ENCODE data around the gene OR5D18.
"Not testable (repeated sequence)": the region's sequence is repeated elsewhere in the genome, so short reads cannot be mapped to it uniquely, and the experiment has no call there.

The OR5D18 gene

GRCh38 chr11:55819330-55819729, at the start of gene OR5D18:
Gene OR5D18, plus strand, starts transcription at chr11:55819630. Its CDS starts 0 bp downstream, at chr11:55819630.
- H3K9ac ChIP-seq (ENCODE audit: low read depth, low read length): no peak within 1 kb of the TSS
- no peaks in the 10 kb centered on the region for H3K9me3 ChIP-seq (ENCODE audit: control insufficient read depth, insufficient read depth, low read length)
- H3K4me1 ChIP-seq (ENCODE audit: insufficient read depth, low read length): no peaks in the 10 kb centered on the region
- H3K36me3 ChIP-seq (ENCODE audit: insufficient read depth, low read length): no peaks in the 10 kb centered on the region

GRCh38 chr11:55773138-55773537, 46.3 kb upstream of the OR5D18 start, which contains the start of gene OR5D13:
Gene OR5D13, plus strand, starts transcription at chr11:55773438. Its CDS starts 0 bp downstream, at chr11:55773438.
- H3K9me3 ChIP-seq (ENCODE audit: control insufficient read depth, insufficient read depth, low read length): no peaks in the 10 kb centered on the region
- no peaks in the 10 kb centered on the region for H3K4me1 ChIP-seq (ENCODE audit: insufficient read depth, low read length)
- no peaks in the 10 kb centered on the region for H3K36me3 ChIP-seq (ENCODE audit: insufficient read depth, low read length)
- H3K9ac ChIP-seq (ENCODE audit: low read depth, low read length): no peak within 1 kb of the TSS

- H3K4me1 ChIP-seq (ENCODE audit: insufficient read depth, low read length): no peaks in the 10 kb centered on the region
- H3K36me3 ChIP-seq (ENCODE audit: insufficient read depth, low read length): no peaks in the 10 kb centered on the region
- no peaks in the 10 kb centered on the region for H3K9me3 ChIP-seq (ENCODE audit: control insufficient read depth, insufficient read depth, low read length)
- no peak overlapping the region for H3K9ac ChIP-seq (ENCODE audit: low read depth, low read length)
Measured at GRCh38 chr11:55791606-55792005, 27.8 kb upstream of the OR5D18 start.

GRCh38 chr11:55793321-55793720, 26.1 kb upstream of the OR5D18 start:
- Histone ChIP-seq H3K4me1 (ENCODE audit: insufficient read depth, low read length) (no peaks in the 10 kb centered on the region), H3K9ac (ENCODE audit: low read depth, low read length) (no peak overlapping the region), H3K36me3 (ENCODE audit: insufficient read depth, low read length) (no peaks in the 10 kb centered on the region), H3K9me3 (ENCODE audit: control insufficient read depth, insufficient read depth, low read length) (no peaks in the 10 kb centered on the region)

- Histone ChIP-seq H3K9ac (ENCODE audit: low read depth, low read length) (no peak within 1 kb of the TSS), H3K36me3 (ENCODE audit: insufficient read depth, low read length) (no peaks in the 10 kb centered on the region), H3K4me1 (ENCODE audit: insufficient read depth, low read length) (no peaks in the 10 kb centered on the region), H3K9me3 (ENCODE audit: control insufficient read depth, insufficient read depth, low read length) (no peaks in the 10 kb centered on the region)
Measured at GRCh38 chr11:55795256-55795655, 24.2 kb upstream of the OR5D18 start, which contains the start of gene OR5D14. Gene OR5D14, plus strand, starts transcription at chr11:55795556. Its CDS starts 0 bp downstream, at chr11:55795556.

- no peaks in the 10 kb centered on the region for H3K4me1 ChIP-seq (ENCODE audit: insufficient read depth, low read length)
- no peaks in the 10 kb centered on the region for H3K36me3 ChIP-seq (ENCODE audit: insufficient read depth, low read length)
- no peak overlapping the region for H3K9ac ChIP-seq (ENCODE audit: low read depth, low read length)
- H3K9me3 ChIP-seq (ENCODE audit: control insufficient read depth, insufficient read depth, low read length): peaks cover 5% of the 10 kb centered on the region; the same call in 1 of the 2 replicates
Measured at GRCh38 chr11:55806248-55806647, 13.2 kb upstream of the OR5D18 start.

GRCh38 chr11:55811067-55811466, 8.4 kb upstream of the OR5D18 start, which contains the start of gene OR5L1:
Gene OR5L1, plus strand, starts transcription at chr11:55811367. Its CDS starts 100 bp downstream, at chr11:55811467.
- Histone ChIP-seq H3K9ac (ENCODE audit: low read depth, low read length) (no peak within 1 kb of the TSS), H3K9me3 (ENCODE audit: control insufficient read depth, insufficient read depth, low read length) (peaks cover 1% of the 10 kb centered on the region; the same call in 1 of the 2 replicates), H3K4me1 (ENCODE audit: insufficient read depth, low read length) (no peaks in the 10 kb centered on the region), H3K36me3 (ENCODE audit: insufficient read depth, low read length) (no peaks in the 10 kb centered on the region)

GRCh38 chr11:55826919-55827318, 7.5 kb downstream of the OR5D18 start, which contains the start of gene OR5L2:
Gene OR5L2, plus strand, starts transcription at chr11:55827219. Its CDS starts 0 bp downstream, at chr11:55827219.
- no peaks in the 10 kb centered on the region for H3K36me3 ChIP-seq (ENCODE audit: insufficient read depth, low read length)
- no peaks in the 10 kb centered on the region for H3K9me3 ChIP-seq (ENCODE audit: control insufficient read depth, insufficient read depth, low read length)
- H3K4me1 ChIP-seq (ENCODE audit: insufficient read depth, low read length): no peaks in the 10 kb centered on the region
- no peak within 1 kb of the TSS for H3K9ac ChIP-seq (ENCODE audit: low read depth, low read length)

- Histone ChIP-seq H3K4me1 (ENCODE audit: insufficient read depth, low read length) (no peaks in the 10 kb centered on the region), H3K36me3 (ENCODE audit: insufficient read depth, low read length) (no peaks in the 10 kb centered on the region), H3K9me3 (ENCODE audit: control insufficient read depth, insufficient read depth, low read length) (no peaks in the 10 kb centered on the region), H3K9ac (ENCODE audit: low read depth, low read length) (no peak within 1 kb of the TSS)
Measured at GRCh38 chr11:55838452-55838851, 19.0 kb downstream of the OR5D18 start, which contains the start of gene OR5D16. Gene OR5D16, plus strand, starts transcription at chr11:55838752. Its CDS starts 0 bp downstream, at chr11:55838752.

GRCh38 chr11:55847453-55847852, 28.0 kb downstream of the OR5D18 start:
- no peaks in the 10 kb centered on the region for H3K4me1 ChIP-seq (ENCODE audit: insufficient read depth, low read length)
- H3K36me3 ChIP-seq (ENCODE audit: insufficient read depth, low read length): no peaks in the 10 kb centered on the region
- no peaks in the 10 kb centered on the region for H3K9me3 ChIP-seq (ENCODE audit: control insufficient read depth, insufficient read depth, low read length)
- H3K9ac ChIP-seq (ENCODE audit: low read depth, low read length): no peak overlapping the region

- Histone ChIP-seq H3K9me3 (ENCODE audit: control insufficient read depth, insufficient read depth, low read length) (no peaks in the 10 kb centered on the region), H3K4me1 (ENCODE audit: insufficient read depth, low read length) (no peaks in the 10 kb centered on the region), H3K9ac (ENCODE audit: low read depth, low read length) (no peak overlapping the region), H3K36me3 (ENCODE audit: insufficient read depth, low read length) (no peaks in the 10 kb centered on the region)
Measured at GRCh38 chr11:55849037-55849436, 29.6 kb downstream of the OR5D18 start.

- Histone ChIP-seq H3K9ac (ENCODE audit: low read depth, low read length) (no peak overlapping the region), H3K36me3 (ENCODE audit: insufficient read depth, low read length) (no peaks in the 10 kb centered on the region), H3K4me1 (ENCODE audit: insufficient read depth, low read length) (no peaks in the 10 kb centered on the region), H3K9me3 (ENCODE audit: control insufficient read depth, insufficient read depth, low read length) (no peaks in the 10 kb centered on the region)
Measured at GRCh38 chr11:55852141-55852540, 32.7 kb downstream of the OR5D18 start.

- Histone ChIP-seq H3K4me1 (ENCODE audit: insufficient read depth, low read length) (no peaks in the 10 kb centered on the region), H3K9ac (ENCODE audit: low read depth, low read length) (no peak overlapping the region), H3K36me3 (ENCODE audit: insufficient read depth, low read length) (no peaks in the 10 kb centered on the region), H3K9me3 (ENCODE audit: control insufficient read depth, insufficient read depth, low read length) (no peaks in the 10 kb centered on the region)
Measured at GRCh38 chr11:55854704-55855103, 35.3 kb downstream of the OR5D18 start.

- H3K36me3 ChIP-seq (ENCODE audit: insufficient read depth, low read length); H3K9me3 ChIP-seq (ENCODE audit: control insufficient read depth, insufficient read depth, low read length); H3K9ac ChIP-seq (ENCODE audit: low read depth, low read length); H3K4me1 ChIP-seq (ENCODE audit: insufficient read depth, low read length): not testable (repeated sequence)
Measured at GRCh38 chr11:55867354-55867753, 47.9 kb downstream of the OR5D18 start.
